ENCODE data around the gene DDX31.
A peak's percentile ranks its signal among the peaks of the same experiment; 100 is the strongest.

DDX31 gene

DNA sequence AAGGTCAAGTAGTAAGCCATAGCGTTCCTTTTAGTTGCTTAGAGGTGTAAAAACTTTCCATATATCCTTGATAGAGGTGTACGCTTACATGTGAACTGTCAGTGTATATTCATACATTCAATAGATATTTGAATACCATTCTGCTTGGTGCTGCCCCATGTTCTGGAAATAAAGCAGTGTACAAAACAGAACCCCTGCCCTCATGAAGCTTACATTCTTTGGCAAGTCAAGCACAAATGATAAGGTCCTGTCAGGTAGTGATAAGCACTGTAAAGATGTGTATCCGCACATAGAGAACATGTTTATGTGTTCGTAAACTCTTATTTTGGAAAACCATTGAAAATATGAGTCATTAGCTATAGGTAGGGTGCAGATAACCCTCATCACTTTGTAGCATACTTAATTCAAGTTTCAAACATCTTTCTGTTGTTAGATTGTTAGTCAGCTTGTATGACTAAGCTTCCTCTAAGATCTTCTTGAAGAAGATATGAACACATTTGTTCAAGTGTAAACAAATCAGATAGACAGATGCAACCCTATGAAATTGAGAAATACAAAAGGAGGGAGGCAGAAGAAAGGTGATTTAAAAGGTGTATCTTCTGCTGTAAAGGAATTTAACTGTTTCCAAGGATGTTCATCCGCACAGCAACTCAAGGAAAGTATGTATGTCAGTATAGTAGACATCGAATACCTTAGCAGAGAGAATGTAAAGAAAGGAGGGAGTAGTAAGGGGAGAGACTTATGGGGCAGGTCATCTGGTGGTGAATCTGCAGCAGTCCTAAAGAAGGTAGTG lies 2.0 kb upstream of the DDX31 start:
- peak; percentile 64 for DNase-seq

DNA sequence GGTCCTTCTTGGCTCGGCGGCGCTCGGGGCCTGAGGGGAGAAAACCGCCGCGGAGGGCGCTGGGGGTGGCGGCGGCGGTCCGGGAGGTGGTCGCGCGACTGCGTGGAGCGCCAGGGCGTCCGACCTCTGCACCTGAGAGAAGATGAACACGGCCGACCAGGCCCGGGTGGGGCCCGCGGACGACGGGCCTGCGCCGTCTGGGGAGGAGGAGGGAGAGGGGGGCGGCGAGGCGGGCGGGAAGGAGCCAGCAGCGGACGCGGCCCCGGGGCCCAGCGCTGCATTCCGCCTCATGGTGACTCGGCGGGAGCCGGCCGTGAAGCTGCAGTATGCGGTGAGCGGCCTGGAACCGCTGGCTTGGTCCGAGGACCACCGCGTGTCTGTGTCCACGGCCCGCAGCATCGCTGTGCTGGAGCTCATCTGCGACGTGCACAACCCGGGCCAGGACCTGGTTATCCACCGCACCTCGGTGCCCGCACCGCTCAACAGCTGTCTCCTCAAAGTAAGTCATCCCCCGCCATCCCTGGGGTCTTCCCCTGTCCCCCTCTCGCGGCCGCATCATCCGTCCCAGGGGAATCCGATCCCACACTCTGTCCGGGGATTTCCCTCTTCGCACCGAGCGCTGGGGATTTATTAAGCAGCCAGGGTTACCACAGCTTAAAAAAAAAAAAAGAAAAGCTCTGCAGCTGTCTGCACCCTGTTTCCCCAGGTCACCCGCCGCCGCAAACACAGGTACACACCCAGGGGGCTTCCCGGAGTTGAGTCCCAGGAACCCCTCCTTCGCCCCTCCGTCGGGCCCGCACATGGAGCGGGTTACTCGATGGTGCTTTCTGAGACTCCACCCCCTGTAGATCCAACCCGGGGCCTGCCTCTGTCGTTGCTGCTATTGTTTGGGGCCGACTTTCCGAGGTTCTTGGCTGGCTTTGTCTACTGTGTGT lies 941 bp upstream of the DDX31 start, which contains the start of gene GTF3C4:
Gene GTF3C4, plus strand, starts transcription at position 8 of the 935 bp plus-strand sequence. Its CDS starts 135 bp downstream, at position 143.
- DNase-seq: peak; percentile 31

GRCh38 chr9:132669319-132669697 lies 475 bp downstream of the DDX31 start:
- peak; percentile 60 for DNase-seq

- DNase-seq: no peak
Observed at GRCh38 chr9:132663851-132664250, 5.9 kb downstream of the DDX31 start.

DNA sequence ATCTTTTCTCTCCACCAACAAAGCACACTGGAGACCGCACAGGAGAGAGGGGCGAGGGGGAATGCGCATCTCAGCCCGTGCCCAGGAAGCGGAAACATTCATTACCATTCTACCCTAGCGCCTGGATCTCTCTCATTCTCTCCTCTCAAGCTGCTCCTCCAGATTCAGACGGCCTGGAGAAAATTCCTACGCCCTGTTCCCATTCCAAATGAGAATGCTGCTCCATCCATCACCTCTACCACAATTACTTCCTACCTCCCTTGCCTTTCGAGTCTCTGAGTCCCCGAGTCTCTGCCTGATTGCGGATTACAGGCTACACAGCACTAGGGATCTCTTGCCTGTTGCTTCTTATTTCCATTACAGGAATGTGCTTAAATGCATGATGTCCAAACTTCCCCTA lies 6.7 kb downstream of the DDX31 start:
- DNase-seq: no peak

- DNase-seq: no peak
Observed at GRCh38 chr9:132662152-132662945, 7.4 kb downstream of the DDX31 start.

DNA sequence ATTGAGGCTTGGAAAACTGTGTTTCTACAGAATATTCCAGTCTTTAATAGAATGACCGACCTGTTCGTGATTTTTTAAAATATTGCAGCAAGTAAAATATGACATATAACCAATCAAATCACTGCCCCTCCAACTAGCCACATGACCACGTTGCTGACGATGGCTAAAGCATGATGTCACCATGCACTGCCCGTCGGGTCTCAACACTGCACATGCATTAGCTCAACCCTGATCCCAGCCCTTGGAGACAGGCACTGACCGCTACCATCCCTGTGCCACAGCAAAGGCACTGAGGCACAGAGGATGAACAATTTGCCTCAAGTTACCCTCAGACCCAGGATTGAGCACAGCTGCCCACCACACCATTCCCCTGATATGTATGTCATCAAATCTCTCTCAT lies 13.5 kb downstream of the DDX31 start:
- DNase-seq: no peak

- DNase-seq: peak; percentile 94
Observed at GRCh38 chr9:132651259-132651658, 18.5 kb downstream of the DDX31 start.

DNA sequence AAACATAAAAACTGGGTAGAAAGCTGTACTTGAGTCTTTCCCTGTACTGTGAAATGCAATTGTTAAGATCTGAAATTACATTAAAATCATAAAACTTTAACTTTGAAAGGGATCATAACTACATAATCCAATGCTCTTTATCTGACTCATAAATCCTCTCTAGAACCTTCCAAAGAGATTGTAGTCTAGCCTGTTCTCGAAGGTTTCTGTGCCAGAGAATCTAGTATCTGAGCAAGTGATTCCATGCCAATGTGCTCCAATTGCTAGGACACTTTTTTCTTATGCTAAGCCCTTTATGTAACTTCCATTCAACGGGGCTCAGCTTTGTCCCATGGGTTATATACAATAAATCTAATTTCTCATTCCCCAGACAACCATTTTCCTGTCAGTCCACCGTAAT lies 21.1 kb downstream of the DDX31 start:
- no peak for DNase-seq

DNA sequence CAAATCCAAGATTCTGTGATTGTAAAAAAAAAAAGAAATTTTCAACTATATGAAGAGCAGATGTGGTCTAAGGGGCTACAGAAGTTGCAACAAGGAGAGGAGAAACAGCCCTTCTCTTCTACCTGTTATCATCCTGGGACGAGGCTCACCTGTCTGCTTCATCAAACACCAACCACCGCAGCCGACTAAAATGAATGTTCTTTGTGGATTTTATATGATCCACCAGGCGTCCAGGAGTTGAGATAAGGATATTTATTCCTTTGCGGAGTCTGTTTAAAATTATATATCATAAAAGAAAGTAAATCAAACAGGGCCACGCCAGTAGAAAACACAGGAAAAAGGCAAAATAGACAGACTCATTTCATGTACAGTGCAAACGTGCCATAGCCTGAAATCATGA lies 21.5 kb downstream of the DDX31 start:
- no peak for DNase-seq

- no peak for DNase-seq
Observed at GRCh38 chr9:132647806-132648205, 22.0 kb downstream of the DDX31 start.

DNA sequence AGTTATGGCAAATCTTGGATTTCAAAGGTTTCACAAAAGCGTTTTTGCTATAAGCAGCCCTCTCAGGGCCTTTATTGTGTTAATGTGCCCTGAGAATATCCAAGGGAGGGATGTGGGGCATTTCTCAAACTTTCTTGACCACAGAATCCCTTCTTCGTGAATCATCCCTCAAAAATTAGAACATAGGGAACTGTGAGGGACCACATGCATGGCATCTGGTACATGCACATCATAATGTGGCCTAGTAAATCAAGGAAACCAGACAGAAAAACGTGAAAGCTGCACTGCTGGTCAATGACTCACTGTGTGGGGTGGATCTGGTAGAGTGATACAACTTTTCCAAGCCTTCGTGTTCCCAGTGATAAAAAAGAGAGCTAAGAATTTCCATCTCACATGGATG lies 22.4 kb downstream of the DDX31 start:
- peak; percentile 99 for DNase-seq

GRCh38 chr9:132646726-132647125 lies 23.1 kb downstream of the DDX31 start:
- DNase-seq: no peak

DNA sequence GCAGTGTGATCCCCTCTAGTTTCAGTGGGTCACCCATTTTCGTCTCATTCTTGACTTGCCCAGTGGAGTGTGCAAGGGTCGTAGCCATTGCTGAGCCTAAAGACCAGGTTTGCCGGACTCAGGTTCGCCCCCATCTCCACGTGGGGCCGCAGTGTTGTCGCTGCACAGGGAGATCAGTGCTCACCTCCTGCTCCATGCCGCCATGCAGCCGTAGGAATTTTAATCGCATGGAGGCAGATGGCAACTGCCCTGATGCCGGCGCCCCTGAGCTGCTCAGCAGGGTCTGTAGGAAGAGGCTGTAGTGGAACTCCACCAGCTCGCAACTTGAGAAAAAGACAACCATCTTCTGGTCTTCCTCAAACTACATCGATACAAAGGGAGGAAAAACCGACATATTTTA lies 24.1 kb downstream of the DDX31 start:
- no peak for DNase-seq

GRCh38 chr9:132645306-132645705 lies 24.5 kb downstream of the DDX31 start:
- no peak for DNase-seq

DNA sequence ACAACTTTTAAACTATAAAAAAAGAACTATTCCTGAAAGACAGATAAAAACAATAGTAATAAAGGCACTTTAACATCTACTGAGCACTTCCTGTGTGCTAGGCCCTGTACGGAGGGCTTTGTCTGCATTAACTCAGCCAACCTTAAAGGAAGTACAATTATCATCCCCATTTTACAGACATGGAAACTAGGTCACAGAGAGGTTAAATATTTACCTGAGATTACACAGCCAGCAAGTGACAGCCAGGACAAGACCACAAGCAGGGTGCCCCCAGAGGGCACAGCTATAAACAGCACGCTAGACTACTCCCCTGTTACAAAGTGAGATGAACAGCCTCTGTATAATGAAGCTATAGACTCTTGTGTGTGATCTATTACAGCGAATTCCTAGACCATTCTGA lies 25.5 kb downstream of the DDX31 start:
- DNase-seq: no peak

- no peak for DNase-seq
Observed at GRCh38 chr9:132641216-132641615, 28.6 kb downstream of the DDX31 start.

GRCh38 chr9:132639322-132639721 lies 30.5 kb downstream of the DDX31 start:
- DNase-seq: no peak

- peak; percentile 77 for DNase-seq
Observed at GRCh38 chr9:132638240-132638639, 31.5 kb downstream of the DDX31 start.

- no peak for DNase-seq
Observed at GRCh38 chr9:132637801-132638200, 32.0 kb downstream of the DDX31 start.

DNA sequence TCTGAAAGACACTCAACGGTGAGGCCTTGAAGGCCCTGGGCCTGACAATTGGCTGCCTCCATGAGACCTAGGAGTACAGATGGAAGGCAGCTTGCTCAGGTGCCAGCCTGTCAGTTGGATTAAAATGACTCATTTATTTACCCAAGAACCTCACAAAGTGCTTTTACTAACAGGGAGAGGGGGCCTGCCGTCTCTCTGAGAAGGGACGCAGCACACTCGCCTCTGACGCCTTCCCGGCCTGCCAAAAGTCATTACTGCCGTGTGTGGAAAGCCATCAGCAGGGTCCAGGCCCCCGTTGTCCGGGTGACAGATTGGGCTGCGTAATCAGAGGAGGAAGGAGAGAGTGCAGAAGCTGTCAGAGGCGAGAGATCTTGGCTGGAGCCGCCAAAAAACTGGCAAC lies 32.4 kb downstream of the DDX31 start:
- DNase-seq: no peak

- no peak for DNase-seq
Observed at GRCh38 chr9:132634327-132634726, 35.5 kb downstream of the DDX31 start.

Data from HCEC 1CT (cell line).